ENCODE measurements around the gene ZFPL1. TPM values are rescaled to one million over a fixed set of nuclear protein-coding genes. Genes with fewer than 3 reads are reported as not detected.

Gene ZFPL1
- total RNA-seq, 1 donor from 2014 or later = 33.9 TPM

- no peak for DNase-seq
- no peaks in the 10 kb centered on the region for H3K36me3 Mint-ChIP-seq (ENCODE audit: unreplicated experiment)
- peak overlapping the region; percentile 94 for H3K4me3 Mint-ChIP-seq (ENCODE audit: unreplicated experiment)
- peaks cover 10% of the 10 kb centered on the region for H3K4me1 Mint-ChIP-seq (ENCODE audit: low read depth, unreplicated experiment)
- H3K27me3 Mint-ChIP-seq (ENCODE audit: unreplicated experiment) = peaks cover 24% of the 10 kb centered on the region
- peak overlapping the region; percentile 92 for H3K27ac Mint-ChIP-seq (ENCODE audit: unreplicated experiment)
- peaks cover 20% of the 10 kb centered on the region for H3K9me3 Mint-ChIP-seq (ENCODE audit: unreplicated experiment)
- TF ChIP-seq CTCF (IDR thresholded peaks at IDR 0.05; ENCODE audit: partially characterized antibody, unreplicated experiment) = no peak
Observed at GRCh38 chr11:65113361-65113756, 29.3 kb downstream of the ZFPL1 start.

GRCh38 chr11:65113839-65114238 lies 29.8 kb downstream of the ZFPL1 start:
- TF ChIP-seq CTCF (IDR thresholded peaks at IDR 0.05; ENCODE audit: partially characterized antibody, unreplicated experiment) = no peak
- H3K27ac Mint-ChIP-seq (ENCODE audit: unreplicated experiment) = peak overlapping the region; percentile 92
- H3K27me3 Mint-ChIP-seq (ENCODE audit: unreplicated experiment) = peaks cover 29% of the 10 kb centered on the region
- H3K36me3 Mint-ChIP-seq (ENCODE audit: unreplicated experiment) = no peaks in the 10 kb centered on the region
- DNase-seq = no peak
- peaks cover 23% of the 10 kb centered on the region for H3K9me3 Mint-ChIP-seq (ENCODE audit: unreplicated experiment)
- H3K4me3 Mint-ChIP-seq (ENCODE audit: unreplicated experiment) = peak overlapping the region; percentile 94
- peaks cover 10% of the 10 kb centered on the region for H3K4me1 Mint-ChIP-seq (ENCODE audit: low read depth, unreplicated experiment)

GRCh38 chr11:65114538-65115171 lies 30.6 kb downstream of the ZFPL1 start:
- Mint-ChIP-seq H3K36me3 (ENCODE audit: unreplicated experiment) (no peaks in the 10 kb centered on the region), H3K27ac (ENCODE audit: unreplicated experiment) (no peak overlapping the region), H3K27me3 (ENCODE audit: unreplicated experiment) (peaks cover 29% of the 10 kb centered on the region), H3K4me1 (ENCODE audit: low read depth, unreplicated experiment) (peaks cover 10% of the 10 kb centered on the region), H3K9me3 (ENCODE audit: unreplicated experiment) (peaks cover 26% of the 10 kb centered on the region), H3K4me3 (ENCODE audit: unreplicated experiment) (peak overlapping the region; percentile 94)
- no peak for TF ChIP-seq CTCF (IDR thresholded peaks at IDR 0.05; ENCODE audit: partially characterized antibody, unreplicated experiment)
- no peak for DNase-seq

- Mint-ChIP-seq H3K9me3 (ENCODE audit: unreplicated experiment) (peaks cover 26% of the 10 kb centered on the region), H3K27me3 (ENCODE audit: unreplicated experiment) (peaks cover 29% of the 10 kb centered on the region), H3K27ac (ENCODE audit: unreplicated experiment) (no peak overlapping the region), H3K4me1 (ENCODE audit: low read depth, unreplicated experiment) (peaks cover 10% of the 10 kb centered on the region), H3K36me3 (ENCODE audit: unreplicated experiment) (no peaks in the 10 kb centered on the region), H3K4me3 (ENCODE audit: unreplicated experiment) (peak overlapping the region; percentile 30)
- no peak for DNase-seq
- no peak for TF ChIP-seq CTCF (IDR thresholded peaks at IDR 0.05; ENCODE audit: partially characterized antibody, unreplicated experiment)
Observed at GRCh38 chr11:65115361-65116082, 31.5 kb downstream of the ZFPL1 start.

Data from glutamatergic neuron (in vitro differentiated cells).